ENCODE results near the gene IKZF1.
A peak's percentile ranks its signal among the peaks of the same experiment; 100 is the strongest.

The IKZF1 gene

GRCh38 chr7:50295133-50295532 lies 9.4 kb upstream of the IKZF1 start:
- Histone ChIP-seq H3K9me3 (ENCODE audit: insufficient read depth, low read length) (no peaks in the 10 kb centered on the region), H3K27me3 (ENCODE audit: insufficient read depth, insufficient read length) (no peaks in the 10 kb centered on the region), H3K9ac (ENCODE audit: insufficient read length, low read depth) (no peak overlapping the region), H3K4me1 (ENCODE audit: insufficient read depth, insufficient read length) (no peaks in the 10 kb centered on the region), H3K36me3 (ENCODE audit: insufficient read depth, insufficient read length, low read length) (no peaks in the 10 kb centered on the region), H3K4me3 (ENCODE audit: insufficient read length, low read depth) (no peak overlapping the region)
- TF ChIP-seq ZNF274 (IDR thresholded peaks at IDR 0.05; ENCODE audit: low read depth, low read length) (no peak), YY1 (IDR thresholded peaks at IDR 0.05; ENCODE audit: insufficient read depth, insufficient read length) (no peak), SUZ12 (IDR thresholded peaks at IDR 0.05; ENCODE audit: extremely low read depth, insufficient read depth, insufficient read length) (no peak)
- no peak for DNase-seq (ENCODE audit: low read depth, low spot score)

- DNase-seq (ENCODE audit: low read depth, low spot score), result no peak
- no peaks in the 10 kb centered on the region for H3K9me3 ChIP-seq (ENCODE audit: insufficient read depth, low read length)
- H3K27me3 ChIP-seq (ENCODE audit: insufficient read depth, insufficient read length), result peaks cover 1% of the 10 kb centered on the region
- TF ChIP-seq SUZ12 (IDR thresholded peaks at IDR 0.05; ENCODE audit: extremely low read depth, insufficient read depth, insufficient read length) (no peak), ZNF274 (IDR thresholded peaks at IDR 0.05; ENCODE audit: low read depth, low read length) (no peak), YY1 (IDR thresholded peaks at IDR 0.05; ENCODE audit: insufficient read depth, insufficient read length) (no peak)
- H3K4me3 ChIP-seq (ENCODE audit: insufficient read length, low read depth), result no peak overlapping the region
- no peaks in the 10 kb centered on the region for H3K4me1 ChIP-seq (ENCODE audit: insufficient read depth, insufficient read length)
- no peaks in the 10 kb centered on the region for H3K36me3 ChIP-seq (ENCODE audit: insufficient read depth, insufficient read length, low read length)
- no peak overlapping the region for H3K9ac ChIP-seq (ENCODE audit: insufficient read length, low read depth)
These were observed 7.7 kb upstream of the IKZF1 start for GRCh38 chr7:50296799-50297198.

- H3K4me3 ChIP-seq (ENCODE audit: insufficient read length, low read depth), result no peak overlapping the region
- no peak overlapping the region for H3K9ac ChIP-seq (ENCODE audit: insufficient read length, low read depth)
- TF ChIP-seq ZNF274 (IDR thresholded peaks at IDR 0.05; ENCODE audit: low read depth, low read length), result no peak
- TF ChIP-seq SUZ12 (IDR thresholded peaks at IDR 0.05; ENCODE audit: extremely low read depth, insufficient read depth, insufficient read length), result no peak
- no peak for TF ChIP-seq YY1 (IDR thresholded peaks at IDR 0.05; ENCODE audit: insufficient read depth, insufficient read length)
- no peaks in the 10 kb centered on the region for H3K9me3 ChIP-seq (ENCODE audit: insufficient read depth, low read length)
- no peak for DNase-seq (ENCODE audit: low read depth, low spot score)
- peaks cover 21% of the 10 kb centered on the region for H3K27me3 ChIP-seq (ENCODE audit: insufficient read depth, insufficient read length)
- H3K4me1 ChIP-seq (ENCODE audit: insufficient read depth, insufficient read length), result peaks cover 4% of the 10 kb centered on the region
- H3K36me3 ChIP-seq (ENCODE audit: insufficient read depth, insufficient read length, low read length), result no peaks in the 10 kb centered on the region
These were observed 5.5 kb upstream of the IKZF1 start for GRCh38 chr7:50298811-50299562.

- H3K4me3 ChIP-seq (ENCODE audit: insufficient read length, low read depth), result no peak overlapping the region
- TF ChIP-seq SUZ12 (IDR thresholded peaks at IDR 0.05; ENCODE audit: extremely low read depth, insufficient read depth, insufficient read length), result no peak
- TF ChIP-seq ZNF274 (IDR thresholded peaks at IDR 0.05; ENCODE audit: low read depth, low read length), result no peak
- TF ChIP-seq YY1 (IDR thresholded peaks at IDR 0.05; ENCODE audit: insufficient read depth, insufficient read length), result no peak
- DNase-seq (ENCODE audit: low read depth, low spot score), result no peak
- H3K36me3 ChIP-seq (ENCODE audit: insufficient read depth, insufficient read length, low read length), result no peaks in the 10 kb centered on the region
- H3K27me3 ChIP-seq (ENCODE audit: insufficient read depth, insufficient read length), result peaks cover 33% of the 10 kb centered on the region
- no peaks in the 10 kb centered on the region for H3K9me3 ChIP-seq (ENCODE audit: insufficient read depth, low read length)
- peaks cover 4% of the 10 kb centered on the region for H3K4me1 ChIP-seq (ENCODE audit: insufficient read depth, insufficient read length)
- H3K9ac ChIP-seq (ENCODE audit: insufficient read length, low read depth), result no peak overlapping the region
These were observed 4.2 kb upstream of the IKZF1 start for GRCh38 chr7:50300336-50300735.

GRCh38 chr7:50302486-50303334 lies 1.8 kb upstream of the IKZF1 start:
- Histone ChIP-seq H3K9me3 (ENCODE audit: insufficient read depth, low read length) (no peaks in the 10 kb centered on the region), H3K4me1 (ENCODE audit: insufficient read depth, insufficient read length) (peaks cover 4% of the 10 kb centered on the region), H3K27me3 (ENCODE audit: insufficient read depth, insufficient read length) (peaks cover 53% of the 10 kb centered on the region), H3K36me3 (ENCODE audit: insufficient read depth, insufficient read length, low read length) (no peaks in the 10 kb centered on the region), H3K4me3 (ENCODE audit: insufficient read length, low read depth) (no peak overlapping the region), H3K9ac (ENCODE audit: insufficient read length, low read depth) (no peak overlapping the region)
- no peak for DNase-seq (ENCODE audit: low read depth, low spot score)
- TF ChIP-seq SUZ12 (IDR thresholded peaks at IDR 0.05; ENCODE audit: extremely low read depth, insufficient read depth, insufficient read length) (no peak), YY1 (IDR thresholded peaks at IDR 0.05; ENCODE audit: insufficient read depth, insufficient read length) (no peak), ZNF274 (IDR thresholded peaks at IDR 0.05; ENCODE audit: low read depth, low read length) (no peak)

- H3K4me3 ChIP-seq (ENCODE audit: insufficient read length, low read depth), result peak overlapping the region; percentile 62
- H3K4me1 ChIP-seq (ENCODE audit: insufficient read depth, insufficient read length), result peaks cover 4% of the 10 kb centered on the region
- no peak for DNase-seq (ENCODE audit: low read depth, low spot score)
- no peaks in the 10 kb centered on the region for H3K36me3 ChIP-seq (ENCODE audit: insufficient read depth, insufficient read length, low read length)
- H3K9ac ChIP-seq (ENCODE audit: insufficient read length, low read depth), result peak overlapping the region; percentile 71
- peaks cover 57% of the 10 kb centered on the region for H3K27me3 ChIP-seq (ENCODE audit: insufficient read depth, insufficient read length)
- no peak for TF ChIP-seq SUZ12 (IDR thresholded peaks at IDR 0.05; ENCODE audit: extremely low read depth, insufficient read depth, insufficient read length)
- TF ChIP-seq YY1 (IDR thresholded peaks at IDR 0.05; ENCODE audit: insufficient read depth, insufficient read length), result no peak
- TF ChIP-seq ZNF274 (IDR thresholded peaks at IDR 0.05; ENCODE audit: low read depth, low read length), result no peak
- no peaks in the 10 kb centered on the region for H3K9me3 ChIP-seq (ENCODE audit: insufficient read depth, low read length)
These were observed 984 bp upstream of the IKZF1 start for GRCh38 chr7:50303335-50304128.
